ENCODE data around the gene SLC6A3.

GRCh38 chr5:1349246-1349645, 96.0 kb downstream of the SLC6A3 start:
- TF ChIP-seq PHF21A (CRISPR knock-in tag; IDR thresholded peaks at IDR 0.05) (no peak), MIXL1 (CRISPR knock-in tag; IDR thresholded peaks at IDR 0.05) (no peak)
- TF ChIP-seq, protein P1, sequence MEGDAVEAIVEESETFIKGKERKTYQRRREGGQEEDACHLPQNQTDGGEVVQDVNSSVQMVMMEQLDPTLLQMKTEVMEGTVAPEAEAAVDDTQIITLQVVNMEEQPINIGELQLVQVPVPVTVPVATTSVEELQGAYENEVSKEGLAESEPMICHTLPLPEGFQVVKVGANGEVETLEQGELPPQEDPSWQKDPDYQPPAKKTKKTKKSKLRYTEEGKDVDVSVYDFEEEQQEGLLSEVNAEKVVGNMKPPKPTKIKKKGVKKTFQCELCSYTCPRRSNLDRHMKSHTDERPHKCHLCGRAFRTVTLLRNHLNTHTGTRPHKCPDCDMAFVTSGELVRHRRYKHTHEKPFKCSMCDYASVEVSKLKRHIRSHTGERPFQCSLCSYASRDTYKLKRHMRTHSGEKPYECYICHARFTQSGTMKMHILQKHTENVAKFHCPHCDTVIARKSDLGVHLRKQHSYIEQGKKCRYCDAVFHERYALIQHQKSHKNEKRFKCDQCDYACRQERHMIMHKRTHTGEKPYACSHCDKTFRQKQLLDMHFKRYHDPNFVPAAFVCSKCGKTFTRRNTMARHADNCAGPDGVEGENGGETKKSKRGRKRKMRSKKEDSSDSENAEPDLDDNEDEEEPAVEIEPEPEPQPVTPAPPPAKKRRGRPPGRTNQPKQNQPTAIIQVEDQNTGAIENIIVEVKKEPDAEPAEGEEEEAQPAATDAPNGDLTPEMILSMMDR (CRISPR knock-in tag; IDR thresholded peaks at IDR 0.05): peak; percentile 47
